Endothelial cell (in vitro differentiated cells): ENCODE results near the gene ECEL1. TPM values are rescaled to one million over a fixed set of nuclear protein-coding genes. Genes with fewer than 3 reads are reported as not detected.
"Not testable (repeated sequence)": the region's sequence is repeated elsewhere in the genome, so short reads cannot be mapped to it uniquely, and the experiment has no call there.

Source experiments
- DNase-seq: peaks from one replicate; pipeline ENCODE4 v3.0.0; 2021; ENCODE audit warnings: low spot score
- H3K27ac Mint-ChIP-seq: one replicate; pipeline ENCODE4 v1.8.0; 2021; ENCODE audit warnings: mixed read lengths, inconsistent platforms; ENCODE audit not compliant: unreplicated experiment
- H3K27me3 Mint-ChIP-seq: one replicate; pipeline ENCODE4 v1.8.0; 2021; ENCODE audit warnings: mild to moderate bottlenecking, moderate library complexity, mixed read lengths, inconsistent platforms; ENCODE audit not compliant: unreplicated experiment
- H3K36me3 Mint-ChIP-seq: one replicate; pipeline ENCODE4 v1.8.0; 2021; ENCODE audit warnings: mild to moderate bottlenecking, low read depth, mixed read lengths, inconsistent platforms; ENCODE audit not compliant: unreplicated experiment
- H3K4me1 Mint-ChIP-seq: one replicate; pipeline ENCODE4 v1.8.0; 2021; ENCODE audit warnings: mild to moderate bottlenecking, mixed read lengths, inconsistent platforms; ENCODE audit not compliant: unreplicated experiment
- H3K4me3 Mint-ChIP-seq: one replicate; pipeline ENCODE4 v1.8.0; 2021; ENCODE audit warnings: mild to moderate bottlenecking, mixed read lengths, inconsistent platforms; ENCODE audit not compliant: unreplicated experiment
- H3K9me3 Mint-ChIP-seq: one replicate; pipeline ENCODE4 v1.8.0; 2021; ENCODE audit warnings: mixed read lengths, inconsistent platforms; ENCODE audit not compliant: unreplicated experiment
- total RNA-seq: library from RNA; stranded (reverse); fragmentation: NEBNext Ultra II Directional; extraction: Animal tissue kit (Norgen Biotek cat#: 25700); gene quantifications from one replicate; pipeline ENCODE4 v1.2.1, GENCODE V29; 2021; ENCODE audit not compliant: unreplicated experiment
- TF ChIP-seq, protein P1 (sequence below): fragments of 200-600 bp; sonication (generic); IDR thresholded peaks from one replicate; pipeline ENCODE4 v1.5.0; 2021; ENCODE audit warnings: antibody characterized with exemption; ENCODE audit not compliant: unreplicated experiment

ECEL1 gene
- total RNA-seq, 1 donor from 2014 or later = not detected

DNA sequence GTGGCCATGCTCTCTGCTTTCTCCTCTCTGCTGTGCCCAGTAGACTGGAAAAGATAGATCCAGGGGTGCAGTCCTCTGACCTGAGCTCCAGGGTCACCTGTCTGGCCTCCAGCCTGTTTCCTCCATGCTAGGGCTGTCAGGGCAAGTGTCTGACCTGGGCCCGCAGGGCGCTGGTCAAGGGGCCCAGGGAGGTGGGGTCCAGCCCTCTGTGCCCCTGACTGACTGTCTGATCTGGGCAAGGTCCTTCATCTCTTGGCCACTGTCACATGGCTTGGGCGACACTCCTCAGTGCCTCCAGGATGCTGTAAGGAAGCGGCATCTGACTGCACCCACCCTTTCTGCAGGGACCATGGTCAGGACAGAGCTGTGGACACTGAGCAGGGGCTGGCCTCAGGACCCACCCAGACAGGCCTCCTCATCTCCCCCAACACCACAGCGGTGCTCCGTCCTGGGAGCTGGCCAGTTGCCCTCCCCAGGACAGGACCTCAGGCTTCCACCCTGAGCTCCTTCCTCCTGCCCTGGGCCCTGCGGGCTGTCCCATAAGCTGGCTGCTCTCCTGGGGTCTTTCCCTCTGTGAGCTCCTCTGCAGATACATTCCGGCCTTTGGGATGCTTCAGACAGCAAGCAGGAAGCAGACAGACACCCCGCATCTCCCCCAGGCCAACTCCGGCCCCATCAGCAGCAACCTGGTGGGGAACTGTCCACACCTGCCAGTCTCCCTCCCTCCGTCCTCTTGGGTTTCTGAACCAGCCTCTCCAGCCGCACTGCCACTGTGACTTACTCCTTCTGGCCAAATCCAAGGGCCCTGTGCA lies 52.9 kb downstream of the ECEL1 start:
- Mint-ChIP-seq H3K4me3 (no peak overlapping the region), H3K4me1 (no peaks in the 10 kb centered on the region), H3K27ac (no peak overlapping the region), H3K27me3 (peaks cover 7% of the 10 kb centered on the region), H3K9me3 (no peaks in the 10 kb centered on the region), H3K36me3 (no peaks in the 10 kb centered on the region)
- DNase-seq = no peak
- TF ChIP-seq, protein P1, sequence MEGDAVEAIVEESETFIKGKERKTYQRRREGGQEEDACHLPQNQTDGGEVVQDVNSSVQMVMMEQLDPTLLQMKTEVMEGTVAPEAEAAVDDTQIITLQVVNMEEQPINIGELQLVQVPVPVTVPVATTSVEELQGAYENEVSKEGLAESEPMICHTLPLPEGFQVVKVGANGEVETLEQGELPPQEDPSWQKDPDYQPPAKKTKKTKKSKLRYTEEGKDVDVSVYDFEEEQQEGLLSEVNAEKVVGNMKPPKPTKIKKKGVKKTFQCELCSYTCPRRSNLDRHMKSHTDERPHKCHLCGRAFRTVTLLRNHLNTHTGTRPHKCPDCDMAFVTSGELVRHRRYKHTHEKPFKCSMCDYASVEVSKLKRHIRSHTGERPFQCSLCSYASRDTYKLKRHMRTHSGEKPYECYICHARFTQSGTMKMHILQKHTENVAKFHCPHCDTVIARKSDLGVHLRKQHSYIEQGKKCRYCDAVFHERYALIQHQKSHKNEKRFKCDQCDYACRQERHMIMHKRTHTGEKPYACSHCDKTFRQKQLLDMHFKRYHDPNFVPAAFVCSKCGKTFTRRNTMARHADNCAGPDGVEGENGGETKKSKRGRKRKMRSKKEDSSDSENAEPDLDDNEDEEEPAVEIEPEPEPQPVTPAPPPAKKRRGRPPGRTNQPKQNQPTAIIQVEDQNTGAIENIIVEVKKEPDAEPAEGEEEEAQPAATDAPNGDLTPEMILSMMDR = no peak

DNA sequence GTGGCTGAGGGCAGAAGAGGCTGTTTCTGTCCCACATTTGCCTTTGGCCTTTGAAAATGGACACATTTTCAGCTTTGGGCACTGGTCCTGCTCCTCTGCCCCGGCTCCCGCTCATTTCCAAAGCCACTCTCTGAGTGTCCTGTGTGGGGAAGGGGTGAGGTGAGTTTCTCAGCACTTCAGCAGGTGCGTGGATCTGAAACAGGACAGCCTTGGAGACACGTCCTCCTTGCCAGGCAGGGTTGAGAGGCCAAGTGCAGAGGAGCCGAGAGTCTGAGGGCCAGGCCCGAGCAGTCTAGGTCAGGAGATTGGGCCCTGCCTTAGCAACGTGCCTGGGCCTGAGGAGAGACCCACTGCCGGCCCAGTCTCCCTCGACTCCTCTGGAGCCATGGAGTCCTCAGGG lies 53.5 kb downstream of the ECEL1 start:
- Mint-ChIP-seq H3K27me3 (peaks cover 7% of the 10 kb centered on the region), H3K9me3 (no peaks in the 10 kb centered on the region), H3K4me3 (no peak overlapping the region), H3K36me3 (no peaks in the 10 kb centered on the region), H3K4me1 (no peaks in the 10 kb centered on the region), H3K27ac (no peak overlapping the region)
- TF ChIP-seq, protein P1 = no peak
- no peak for DNase-seq

DNA sequence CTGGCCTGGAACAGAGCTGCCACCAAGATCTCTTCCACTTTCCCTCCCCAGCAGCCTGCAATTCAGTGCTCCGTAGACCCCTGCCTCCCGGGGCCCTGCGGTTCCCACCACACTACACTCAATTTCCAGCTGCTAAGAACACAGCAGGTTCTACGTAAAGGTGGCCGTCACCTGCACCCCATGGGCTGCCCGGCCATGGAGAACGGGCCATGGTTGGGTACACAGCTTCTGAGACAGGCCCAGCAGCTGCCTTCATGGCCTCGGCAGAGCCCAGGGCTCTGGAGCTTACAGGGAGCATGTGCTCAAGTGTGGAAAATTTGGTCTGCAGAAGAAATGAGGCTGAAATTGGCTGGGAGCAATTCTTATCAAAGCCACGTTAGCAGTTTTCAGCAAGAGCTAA lies 54.0 kb downstream of the ECEL1 start:
- not testable (repeated sequence) for H3K9me3 Mint-ChIP-seq, H3K36me3 Mint-ChIP-seq, H3K4me3 Mint-ChIP-seq, H3K27ac Mint-ChIP-seq, DNase-seq, H3K27me3 Mint-ChIP-seq, H3K4me1 Mint-ChIP-seq

DNA sequence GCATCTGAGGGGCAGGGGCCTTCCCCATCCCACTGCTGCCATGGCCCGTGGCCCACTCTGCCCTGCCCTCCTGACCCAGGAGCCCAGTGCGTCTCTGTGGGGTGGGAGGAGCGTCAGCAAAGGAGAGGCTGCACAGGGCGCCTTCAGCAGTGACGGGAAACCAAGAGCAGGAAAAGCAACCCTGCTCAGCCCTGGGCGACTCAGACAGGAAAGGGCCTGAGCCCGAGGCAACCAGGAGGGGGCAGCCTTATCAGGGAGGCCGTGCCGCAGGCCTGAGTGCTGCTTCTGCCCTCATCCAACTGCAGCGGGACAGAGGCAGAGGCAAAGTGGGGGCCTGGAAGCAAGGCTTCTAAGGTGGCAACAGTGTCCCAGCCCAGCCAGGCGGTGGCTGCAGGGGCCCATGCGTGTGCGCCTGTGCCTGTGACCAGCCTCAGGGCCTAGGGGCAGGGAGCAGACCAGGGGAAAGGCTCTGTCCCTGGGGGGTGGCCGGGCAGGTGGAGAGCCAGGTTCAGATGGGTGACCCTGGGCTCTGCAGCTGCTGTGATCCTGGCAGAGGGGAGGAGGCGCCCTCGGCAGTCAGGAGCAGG lies 54.9 kb downstream of the ECEL1 start:
- Mint-ChIP-seq H3K36me3 (no peaks in the 10 kb centered on the region), H3K27me3 (peaks cover 7% of the 10 kb centered on the region), H3K27ac (no peak overlapping the region), H3K4me1 (no peaks in the 10 kb centered on the region), H3K4me3 (no peak overlapping the region), H3K9me3 (no peaks in the 10 kb centered on the region)
- peak; percentile 72 for DNase-seq
- TF ChIP-seq, protein P1 = peak; percentile 22

DNA sequence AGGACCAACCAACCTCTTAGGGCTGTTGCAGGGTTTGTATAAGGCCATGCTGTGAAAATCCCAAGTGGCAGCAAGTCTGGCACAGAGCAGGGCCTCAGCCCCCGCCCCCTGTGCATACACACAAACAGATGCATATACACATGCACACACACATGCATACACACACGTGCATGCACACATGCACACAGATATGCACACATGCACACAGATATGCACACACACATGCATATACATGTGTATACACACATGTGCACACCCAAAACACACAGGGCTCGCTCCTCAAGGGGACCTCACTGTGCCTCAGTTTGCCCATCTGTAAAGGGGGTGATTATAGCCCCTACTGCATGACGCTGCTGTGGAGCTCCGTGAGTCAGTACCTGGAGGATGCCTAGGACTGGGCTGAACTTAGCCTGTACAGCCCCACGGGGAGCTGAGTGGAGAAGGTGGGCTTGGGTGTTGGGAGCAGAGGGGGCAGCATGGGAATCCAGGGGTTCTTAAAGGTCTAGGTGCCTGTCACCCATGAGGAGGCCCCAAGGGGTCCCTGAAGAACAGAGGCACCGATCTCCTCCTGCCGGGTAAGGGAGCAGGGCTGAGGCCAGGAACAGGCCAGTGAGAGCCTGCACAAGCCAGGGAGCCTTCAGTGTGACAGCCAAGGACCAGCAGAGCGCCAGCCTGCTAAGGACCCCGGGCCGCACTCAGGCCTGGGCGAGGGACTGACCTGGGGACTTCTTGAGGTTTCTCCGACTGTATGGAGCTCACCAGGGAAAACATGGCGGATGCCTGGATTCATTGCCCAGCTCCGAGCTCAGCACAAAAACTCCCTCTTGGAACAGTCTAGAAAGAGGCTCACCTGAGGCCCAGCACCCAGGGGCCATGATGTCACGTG lies 55.7 kb downstream of the ECEL1 start:
- H3K36me3 Mint-ChIP-seq = no peaks in the 10 kb centered on the region
- H3K9me3 Mint-ChIP-seq = no peaks in the 10 kb centered on the region
- H3K27me3 Mint-ChIP-seq = peaks cover 7% of the 10 kb centered on the region
- no peaks in the 10 kb centered on the region for H3K4me1 Mint-ChIP-seq
- TF ChIP-seq, protein P1 = no peak
- DNase-seq = no peak
- H3K27ac Mint-ChIP-seq = no peak overlapping the region
- H3K4me3 Mint-ChIP-seq = no peak overlapping the region

Other genes starting within 250 kb of the ECEL1 start
- not detected for gene ALPP, start 109.1 kb downstream of the ECEL1 start, total RNA-seq
- not detected for gene ALPG, start 81.0 kb downstream of the ECEL1 start, total RNA-seq
- gene ALPI, start 31.7 kb downstream of the ECEL1 start, total RNA-seq = not detected
- gene PRSS56, start 32.6 kb upstream of the ECEL1 start, total RNA-seq = not detected
- not detected for gene CHRND, start 38.3 kb upstream of the ECEL1 start, total RNA-seq
- gene CHRNG, start 51.9 kb upstream of the ECEL1 start, total RNA-seq = not detected
- gene TIGD1, start 62.7 kb upstream of the ECEL1 start, total RNA-seq = 3.7 TPM
- gene EIF4E2, start 62.9 kb upstream of the ECEL1 start, total RNA-seq = 94.8 TPM
- 1.6 TPM for gene EFHD1, start 145.8 kb upstream of the ECEL1 start, total RNA-seq
- 61.1 TPM for gene GIGYF2, start 209.5 kb upstream of the ECEL1 start, total RNA-seq